Stimulated activated CD8-positive, alpha-beta memory T cell treated with anti-CD3 and anti-CD28 coated beads, Interleukin-4, amount 100 ng/mL, for 24 hours (primary cell): ENCODE measurements around the gene CPT1B.
"Not testable (repeated sequence)": the region's sequence is repeated elsewhere in the genome, so short reads cannot be mapped to it uniquely, and the experiment has no call there.

Experiments
- DNase-seq: peaks from one replicate; pipeline ENCODE4 v3.0.0-alpha.2; 2020; ENCODE audit warnings: low read depth

CPT1B gene

GRCh38 chr22:50609599-50609998 is 31.4 kb upstream of the CPT1B start:
- DNase-seq: no peak

DNA sequence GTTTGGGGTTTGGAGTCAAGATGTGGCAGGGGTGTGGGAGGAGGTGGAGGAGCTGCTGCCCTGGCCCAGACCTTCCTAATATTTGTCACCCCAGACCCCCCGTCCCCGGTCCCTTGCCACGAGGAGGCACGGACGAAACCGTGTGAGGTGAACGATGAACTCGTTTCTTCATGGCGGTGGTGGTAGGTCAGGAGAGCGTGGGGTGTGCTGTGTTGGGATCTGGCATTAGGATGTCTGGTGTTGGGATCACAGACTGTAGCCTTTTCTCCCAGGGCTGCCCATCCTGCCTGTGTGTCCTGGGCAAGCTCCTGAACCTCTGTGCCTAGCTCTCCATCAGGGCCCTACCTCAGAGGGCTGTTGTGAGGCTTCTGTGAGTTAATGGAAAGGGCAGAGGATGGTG is 30.8 kb upstream of the CPT1B start:
- DNase-seq: no peak

DNA sequence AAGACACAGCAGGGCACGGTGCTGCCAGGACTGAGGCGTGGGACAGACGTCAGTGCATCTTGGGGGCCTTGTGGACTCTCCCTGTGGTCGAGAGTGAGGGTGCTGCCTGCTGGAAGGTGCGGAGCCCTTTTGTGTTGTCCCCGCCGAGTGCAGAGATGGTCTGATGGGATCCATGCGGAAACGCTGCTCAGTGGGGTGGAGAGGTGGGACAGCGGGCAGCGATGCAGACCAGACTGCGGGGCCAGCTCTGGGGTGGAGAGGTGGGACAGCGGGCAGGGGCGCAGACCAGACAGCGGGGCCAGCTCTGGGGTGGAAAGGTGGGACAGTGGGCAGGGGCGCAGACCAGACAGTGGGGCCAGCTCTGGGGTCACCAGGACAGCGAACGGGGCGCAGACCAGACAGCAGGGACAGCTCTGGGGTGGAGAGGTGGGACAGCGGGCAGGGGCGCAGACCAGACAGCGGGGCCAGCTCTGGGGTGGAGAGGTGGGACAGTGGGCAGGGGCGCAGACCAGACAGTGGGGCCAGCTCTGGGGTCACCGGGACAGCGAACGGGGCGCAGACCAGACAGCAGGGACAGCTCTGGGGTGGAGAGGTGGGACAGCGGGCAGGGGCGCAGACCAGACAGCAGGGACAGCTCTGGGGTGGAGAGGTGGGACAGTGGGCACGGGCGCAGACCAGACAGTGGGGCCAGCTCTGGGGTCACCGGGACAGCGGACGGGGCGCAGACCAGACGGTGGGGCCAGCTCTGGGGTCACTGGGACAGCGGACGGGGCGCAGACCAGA is 30.0 kb upstream of the CPT1B start:
- not testable (repeated sequence) for DNase-seq

GRCh38 chr22:50607659-50608020 is 29.4 kb upstream of the CPT1B start:
- no peak for DNase-seq

DNA sequence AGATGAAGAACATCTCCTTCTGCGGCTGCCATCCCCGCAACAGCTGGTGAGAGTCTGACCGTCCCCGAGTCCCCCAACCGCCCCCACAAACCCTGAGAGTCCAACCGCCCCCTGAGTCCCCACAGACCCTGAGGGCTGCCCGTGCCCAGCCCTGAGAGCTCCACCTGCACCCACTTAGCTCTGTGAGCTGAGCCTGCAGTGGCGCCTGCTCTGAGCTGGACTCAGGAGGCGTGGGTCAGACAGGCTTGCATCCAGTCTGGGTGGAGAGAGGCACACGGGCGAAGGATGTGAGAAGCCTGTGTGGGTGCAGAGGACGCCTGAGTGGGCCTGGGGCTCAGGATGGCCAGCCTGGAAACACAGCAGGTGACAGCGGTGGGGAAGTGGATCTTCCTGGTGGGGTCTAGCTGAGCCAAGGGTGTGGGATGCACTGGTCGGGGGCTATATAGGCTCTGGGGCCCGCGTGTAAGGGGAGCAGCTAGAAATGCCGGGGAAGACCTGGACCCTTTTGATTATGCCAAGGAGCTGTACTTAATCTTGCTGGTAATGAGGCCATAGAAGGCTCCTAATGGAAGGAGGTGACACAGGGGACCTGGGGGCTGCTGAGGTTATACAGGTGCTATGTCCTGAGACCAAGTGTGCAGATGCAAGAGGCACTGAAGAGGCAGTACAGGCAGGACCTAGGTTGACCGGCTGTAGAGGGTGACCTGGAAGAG is 28.9 kb upstream of the CPT1B start:
- no peak for DNase-seq

DNA sequence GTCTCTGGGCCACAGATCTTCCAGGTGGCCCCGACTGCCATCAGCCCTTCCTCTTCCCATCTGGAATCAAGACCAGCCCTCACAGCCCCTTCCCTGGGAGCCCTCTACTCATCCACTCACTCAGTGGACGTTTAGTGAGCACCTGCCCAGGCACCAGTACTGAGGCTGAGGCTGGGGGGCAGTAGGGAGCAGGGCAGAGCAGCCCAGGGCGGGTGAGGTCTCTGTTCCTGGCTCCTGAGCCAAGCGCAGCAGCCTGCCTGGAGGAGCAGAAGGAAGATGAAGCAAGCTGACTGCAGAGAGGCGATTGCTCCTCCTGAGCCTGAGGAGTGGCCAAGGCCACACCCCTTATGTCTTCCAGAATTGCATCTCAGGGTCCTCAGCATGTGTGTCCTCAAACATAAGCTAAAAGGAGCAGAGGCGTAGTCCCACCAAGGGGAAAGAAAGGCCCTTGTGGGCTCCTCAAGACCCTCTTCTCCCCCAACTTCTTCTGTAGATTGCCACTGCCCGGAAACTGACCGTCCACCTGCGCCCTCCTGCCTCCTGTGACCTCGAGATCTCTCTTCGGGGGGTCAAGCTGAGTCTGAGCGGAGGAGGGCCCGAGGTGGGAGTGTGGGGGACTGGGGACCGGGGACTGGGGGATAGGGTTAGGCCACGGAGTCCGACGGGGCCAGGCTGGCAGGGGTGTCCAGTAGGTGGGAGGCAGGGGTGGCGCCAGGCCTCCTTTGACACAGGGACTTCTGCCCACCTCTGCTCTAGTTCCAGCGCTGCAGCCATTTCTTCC is 28.1 kb upstream of the CPT1B start:
- no peak for DNase-seq

DNA sequence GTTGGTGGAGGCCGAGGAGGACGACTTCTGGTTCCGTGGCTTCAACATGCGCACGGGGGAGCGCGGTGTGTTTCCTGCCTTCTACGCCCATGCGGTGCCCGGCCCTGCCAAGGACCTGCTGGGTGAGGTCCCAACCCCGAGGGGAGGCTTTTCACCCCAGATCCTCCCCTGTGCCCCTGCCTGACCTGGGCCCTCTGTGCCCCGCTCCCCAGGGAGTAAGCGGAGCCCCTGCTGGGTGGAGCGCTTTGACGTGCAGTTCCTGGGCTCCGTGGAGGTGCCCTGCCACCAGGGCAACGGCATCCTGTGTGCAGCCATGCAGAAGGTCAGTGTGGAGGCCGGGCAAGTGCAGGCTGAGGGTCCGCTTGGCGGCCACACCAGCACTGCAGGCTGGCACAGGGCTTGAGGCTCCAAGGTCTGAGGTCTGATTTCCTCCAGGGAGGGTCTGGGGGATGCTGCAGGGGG is 27.4 kb upstream of the CPT1B start:
- DNase-seq: no peak

DNA sequence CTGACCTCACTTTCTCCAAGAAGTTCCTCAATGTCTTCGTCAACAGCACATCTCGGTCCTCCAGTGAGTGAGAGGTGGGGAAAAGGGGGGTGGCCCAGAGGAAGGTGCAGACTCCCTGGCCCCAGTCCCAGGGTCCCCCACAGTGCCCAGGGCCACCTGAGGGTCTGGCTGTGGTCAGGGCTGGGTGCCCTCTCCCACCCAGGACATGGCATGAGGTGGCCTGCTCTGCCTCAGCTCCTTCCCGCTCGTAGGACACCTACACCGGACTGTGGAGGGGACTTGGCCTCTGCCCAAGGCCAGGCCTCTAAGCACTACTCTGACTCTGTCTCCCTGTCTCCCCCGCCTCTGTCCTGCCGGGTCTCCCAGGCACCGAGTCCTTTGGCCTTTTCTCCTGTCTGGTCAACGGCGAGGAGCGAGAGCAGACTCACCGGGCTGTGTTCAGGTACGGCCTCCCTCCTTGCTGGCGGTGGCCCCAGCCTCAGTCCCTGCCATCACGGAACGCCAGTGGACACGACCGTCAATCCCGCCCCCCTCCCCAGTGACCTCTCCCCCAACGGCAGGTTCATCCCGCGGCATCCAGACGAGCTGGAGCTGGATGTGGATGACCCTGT is 26.9 kb upstream of the CPT1B start:
- DNase-seq: no peak

- DNase-seq: no peak
Observed at GRCh38 chr22:50604256-50605001, 26.2 kb upstream of the CPT1B start.

- no peak for DNase-seq
Observed at GRCh38 chr22:50603511-50604255, 25.5 kb upstream of the CPT1B start.

DNA sequence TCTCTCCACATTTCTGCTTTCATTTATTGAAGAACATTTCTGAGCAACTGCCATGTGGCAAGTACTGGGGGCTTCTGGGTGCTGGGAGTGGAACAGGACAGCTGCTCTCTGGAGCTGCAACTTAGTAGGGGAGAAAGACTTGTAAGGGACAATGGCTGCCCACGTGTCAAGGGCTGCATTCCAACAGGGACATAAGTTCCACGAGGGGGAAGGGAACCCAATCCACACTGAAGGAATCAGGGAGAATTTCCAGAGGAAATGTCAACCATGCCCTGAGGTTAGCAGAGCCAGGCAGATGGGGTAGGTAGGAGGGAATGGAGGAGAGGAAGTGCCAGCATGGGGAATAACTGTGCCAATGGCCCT is 24.1 kb upstream of the CPT1B start:
- no peak for DNase-seq

GRCh38 chr22:50601669-50602337 is 23.6 kb upstream of the CPT1B start:
- no peak for DNase-seq

DNA sequence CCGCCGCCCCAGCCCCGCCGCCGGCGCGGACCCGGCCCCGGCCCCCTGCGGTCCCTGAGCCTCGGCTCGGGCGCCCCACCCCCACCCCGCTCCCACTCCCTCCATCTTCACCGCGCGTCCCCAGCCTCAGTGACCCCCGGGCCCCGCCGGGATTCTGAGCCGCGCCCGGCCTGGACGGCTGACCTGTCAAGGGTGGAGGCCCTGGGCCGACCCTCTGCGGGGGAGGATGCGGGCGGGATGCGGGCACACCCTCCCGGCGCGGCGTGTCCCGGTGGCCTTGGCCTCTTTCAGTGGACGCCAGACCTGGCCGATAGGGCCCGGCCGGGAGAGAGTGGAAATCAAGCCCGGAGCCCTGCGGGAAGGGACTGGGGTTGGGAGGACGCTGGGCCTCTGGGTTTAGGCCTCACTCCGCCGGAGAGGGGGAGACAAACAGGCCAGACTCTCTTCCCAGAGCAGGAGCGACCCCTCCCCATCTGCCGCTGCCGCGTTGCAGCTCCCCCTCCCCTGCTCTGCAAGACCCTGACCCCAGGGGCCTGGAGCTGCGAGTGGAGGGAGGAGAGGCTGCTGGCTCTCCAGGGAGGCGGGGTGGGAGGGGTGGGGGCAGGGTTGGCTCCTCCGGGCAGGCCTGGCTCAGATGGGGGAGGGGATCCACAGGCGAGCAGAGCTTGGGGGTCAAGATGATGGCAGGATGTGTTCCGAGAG is 22.9 kb upstream of the CPT1B start:
- DNase-seq: no peak

DNA sequence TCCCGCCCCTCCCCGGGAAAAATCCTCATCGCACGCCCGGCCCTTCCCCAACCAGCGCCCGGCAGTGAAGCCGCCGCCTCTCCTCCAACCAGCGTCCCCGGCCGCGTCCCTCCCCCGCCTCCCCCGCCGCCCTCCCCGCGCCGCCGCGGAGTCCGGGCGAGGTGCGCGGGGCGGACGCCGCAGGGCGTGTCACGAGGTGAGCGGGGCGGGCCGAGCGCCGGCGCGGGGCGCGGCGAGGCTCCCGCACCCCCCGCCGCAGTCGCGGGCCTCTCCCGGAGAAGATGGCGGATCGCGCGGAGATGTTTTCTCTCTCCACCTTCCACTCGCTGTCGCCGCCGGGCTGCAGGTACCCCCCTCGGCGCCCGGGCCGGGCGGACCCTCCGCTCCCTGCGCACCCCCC is 22.3 kb upstream of the CPT1B start, which contains the start of gene MAPK8IP2:
TSS of gene MAPK8IP2 (plus strand) at position 256 of the 400 bp plus-strand sequence. CDS start at position 282, 26 bp downstream.
- DNase-seq: no peak

DNA sequence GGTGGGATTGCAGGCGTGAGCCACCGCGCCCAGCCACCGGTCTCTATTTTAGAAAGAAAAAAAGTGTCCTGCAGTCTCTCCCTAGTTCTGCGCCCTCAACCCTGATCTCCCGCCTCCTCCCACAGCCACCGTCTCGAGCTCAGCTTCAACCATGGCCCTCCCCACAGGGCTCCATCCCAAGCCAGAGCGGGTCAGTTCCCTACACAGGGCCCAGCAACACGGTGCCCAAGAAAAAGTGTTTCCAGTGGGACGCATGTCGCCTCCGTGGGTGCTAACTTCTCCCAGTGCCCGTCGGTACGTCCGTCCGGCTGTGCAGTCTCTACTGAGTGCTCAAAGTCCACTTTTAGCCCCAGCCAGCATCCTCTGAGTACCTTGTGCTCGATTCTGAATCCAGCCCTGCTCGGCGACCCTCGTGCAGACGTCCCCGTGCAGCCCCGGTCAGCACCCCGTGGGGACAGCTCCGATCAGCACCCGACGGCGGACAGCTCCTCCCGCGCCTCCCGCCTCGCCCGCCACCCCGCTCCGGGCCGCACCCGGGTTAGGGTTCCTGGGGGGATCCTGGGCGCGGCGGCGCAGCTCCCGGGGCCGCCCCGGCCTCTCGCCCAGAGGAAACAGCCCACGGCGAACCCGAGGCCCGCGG is 21.7 kb upstream of the CPT1B start:
- DNase-seq: peak; percentile 48

- DNase-seq: no peak
Observed at GRCh38 chr22:50597097-50597496, 18.9 kb upstream of the CPT1B start.

- no peak for DNase-seq
Observed at GRCh38 chr22:50595189-50595588, 17.0 kb upstream of the CPT1B start.

GRCh38 chr22:50587407-50587806 is 9.2 kb upstream of the CPT1B start:
- no peak for DNase-seq

GRCh38 chr22:50586416-50586815 is 8.2 kb upstream of the CPT1B start:
- no peak for DNase-seq
